Hepatocyte (in vitro differentiated cells): Measurements from ENCODE around the gene ZNF407. TPM values are rescaled to one million over a fixed set of nuclear protein-coding genes. Genes with fewer than 3 reads are reported as not detected.

Experiments used
- DNase-seq: peaks from one replicate; pipeline ENCODE4 v3.0.0-alpha.2; 2016; ENCODE audit warnings: low spot score
- H2AFZ ChIP-seq: fragments of 200-600 bp; sonication (generic); 2 replicates; pipeline ENCODE4 v1.6.0; 2016; ENCODE audit warnings: antibody characterized with exemption, mild to moderate bottlenecking
- H3K27ac ChIP-seq: fragments of 200-600 bp; sonication (generic); 2 replicates; pipeline ENCODE4 v1.5.1; 2016; ENCODE audit warnings: mild to moderate bottlenecking
- H3K27me3 ChIP-seq: fragments of 200-600 bp; sonication (generic); 2 replicates; pipeline ENCODE4 v1.6.1; 2016
- H3K36me3 ChIP-seq: fragments of 200-600 bp; sonication (generic); replicated peaks from 2 replicates; pipeline ENCODE4 v1.5.1; 2016; ENCODE audit warnings: low read depth; ENCODE audit not compliant: insufficient read depth
- H3K4me1 ChIP-seq: fragments of 200-600 bp; sonication (generic); 2 replicates; pipeline ENCODE4 v1.5.1; 2016; ENCODE audit warnings: mild to moderate bottlenecking, moderate library complexity; ENCODE audit not compliant: insufficient read depth
- H3K4me2 ChIP-seq: fragments of 200-600 bp; sonication (generic); 2 replicates; pipeline ENCODE4 v1.6.0; 2016
- H3K4me3 ChIP-seq: fragments of 200-600 bp; sonication (generic); 2 replicates; pipeline ENCODE4 v1.5.1; 2016; ENCODE audit warnings: mild to moderate bottlenecking
- H3K79me2 ChIP-seq: fragments of 200-600 bp; sonication (generic); 2 replicates; pipeline ENCODE4 v1.6.0; 2017; ENCODE audit warnings: mild to moderate bottlenecking
- H3K9me2 ChIP-seq: fragments of 200-600 bp; sonication (generic); replicated peaks from 2 replicates; pipeline ENCODE4 v1.6.0; 2017; ENCODE audit warnings: mild to moderate bottlenecking; ENCODE audit not compliant: insufficient read depth
- H3K9me3 ChIP-seq: fragments of 200-600 bp; sonication (generic); 2 replicates; pipeline ENCODE4 v1.5.1; 2016; ENCODE audit warnings: low read depth, mild to moderate bottlenecking
- H4K20me1 ChIP-seq: fragments of 200-600 bp; sonication (generic); 2 replicates; pipeline ENCODE4 v1.6.0; 2016; ENCODE audit warnings: mild to moderate bottlenecking; ENCODE audit not compliant: insufficient read depth, poor library complexity, severe bottlenecking
- EZH2 ChIP-seq: fragments of 200-600 bp; sonication (generic); IDR thresholded peaks from 2 replicates; pipeline ENCODE4 v1.6.1; 2016; ENCODE audit warnings: antibody characterized with exemption, mild to moderate bottlenecking, borderline replicate concordance
- EZH2phosphoT487 ChIP-seq: fragments of 200-600 bp; sonication (generic); IDR thresholded peaks from one replicate; pipeline ENCODE4 v1.6.1; 2018; ENCODE audit warnings: antibody characterized with exemption, mild to moderate bottlenecking, low read depth, moderate library complexity; ENCODE audit not compliant: unreplicated experiment, severe bottlenecking
- WGBS: methylation state at CpG from one replicate; pipeline ENCODE4 v1.1.6; 2016; ENCODE audit warnings: low lambda C conversion rate; ENCODE audit errors: missing lambda C conversion rate; 5-methylcytosine and 5-hydroxymethylcytosine counted together
- polyA plus RNA-seq: library from polyadenylated mRNA; unstranded; fragments of >200 nt; fragmentation: Nextera tagmentation; extraction: Ambion mirVana; gene quantifications from 2 replicates; pipeline ENCODE4 v1.2.1, GENCODE V29; 2016
- total RNA-seq: library from RNA; depleted of rRNA; stranded (reverse); fragments of >200 nt; gene quantifications from 2 replicates; pipeline ENCODE4 v1.2.3, GENCODE V29; 2014
- TF ChIP-seq, protein P1 (sequence below): fragments of 200-600 bp; sonication (generic); IDR thresholded peaks from 2 replicates; pipeline ENCODE4 v1.5.1; 2016; ENCODE audit warnings: antibody characterized with exemption, mild to moderate bottlenecking; ENCODE audit not compliant: poor library complexity

Gene ZNF407
- total and polyA plus RNA-seq, 2 experiments from 2014 or later: 3.2 to 12.4 TPM

DNA sequence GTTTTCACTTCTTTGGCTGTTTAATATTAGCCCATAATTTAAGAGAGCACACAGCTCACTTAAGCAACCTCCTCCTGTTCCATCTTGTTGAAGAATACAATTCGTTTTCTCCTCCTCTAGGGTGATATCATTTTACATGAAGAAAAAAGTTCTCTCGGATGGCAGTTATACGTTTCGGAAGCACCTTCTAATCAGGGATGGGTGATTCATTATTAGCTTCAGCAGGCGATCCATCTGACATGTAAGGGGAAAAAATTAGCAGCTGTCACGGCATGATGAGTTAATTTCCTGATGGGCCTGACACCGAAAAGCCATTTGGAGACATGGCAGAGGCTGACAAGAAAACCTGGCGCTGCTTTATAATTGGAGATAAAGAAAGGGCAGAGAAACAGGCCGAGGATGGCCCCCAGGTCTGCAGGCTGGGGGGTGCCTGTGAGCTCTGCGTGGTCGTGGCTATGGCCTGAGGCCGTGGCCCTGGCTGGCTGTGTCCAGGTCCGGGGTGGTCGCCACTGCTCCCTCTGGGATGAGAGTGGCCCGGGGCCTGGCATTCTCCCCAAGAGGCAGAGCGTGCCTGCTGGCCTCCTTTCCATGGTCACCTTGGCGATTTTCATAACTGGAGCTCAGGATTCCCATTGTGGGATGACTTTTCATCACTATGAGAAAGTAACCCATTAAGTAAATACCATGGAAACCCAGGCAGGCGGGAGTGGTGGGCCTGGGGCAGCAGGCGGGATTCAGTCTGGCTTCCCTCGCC is 471.2 kb downstream of the ZNF407 start:
- Histone ChIP-seq H3K79me2 (no peaks in the 10 kb centered on the region), H3K4me1 (no peaks in the 10 kb centered on the region), H3K4me2 (no peak overlapping the region), H3K9me3 (no peaks in the 10 kb centered on the region), H2AFZ (no peak overlapping the region), H3K27me3 (no peaks in the 10 kb centered on the region), H3K36me3 (no peaks in the 10 kb centered on the region), H3K9me2 (no peaks in the 10 kb centered on the region), H3K27ac (no peak overlapping the region), H4K20me1 (no peaks in the 10 kb centered on the region), H3K4me3 (no peak overlapping the region)
- WGBS: 95% methylated on average over 20 of the region's 20 CpGs
- no peak for DNase-seq
- no peak for TF ChIP-seq EZH2phosphoT487

DNA sequence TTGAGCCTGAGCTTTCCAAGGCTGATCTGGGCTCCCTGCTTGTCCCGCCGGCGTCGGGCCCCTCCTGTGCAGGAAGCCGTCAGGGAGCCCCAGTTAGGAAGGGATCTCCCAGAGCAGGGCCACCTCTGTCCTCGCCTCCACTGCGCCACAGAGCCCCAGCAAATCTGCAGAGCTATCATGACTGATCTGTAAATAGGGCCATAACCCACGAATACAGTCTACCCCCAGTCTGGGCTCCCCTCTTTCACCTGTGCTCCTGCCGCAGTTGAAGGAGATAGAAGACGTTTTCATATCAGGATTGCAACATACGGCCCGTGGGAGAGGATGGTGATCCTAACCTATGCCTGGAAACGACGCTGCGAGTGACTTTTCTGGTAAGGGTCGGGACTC is 472.6 kb downstream of the ZNF407 start:
- no peaks in the 10 kb centered on the region for H3K4me1 ChIP-seq
- H3K9me3 ChIP-seq: no peaks in the 10 kb centered on the region
- H3K9me2 ChIP-seq: no peaks in the 10 kb centered on the region
- H3K27ac ChIP-seq: peak overlapping the region; percentile 5
- H4K20me1 ChIP-seq: no peaks in the 10 kb centered on the region
- no peak overlapping the region for H2AFZ ChIP-seq
- WGBS: 87% methylated on average over 16 of the region's 16 CpGs
- H3K79me2 ChIP-seq: no peaks in the 10 kb centered on the region
- no peaks in the 10 kb centered on the region for H3K36me3 ChIP-seq
- TF ChIP-seq, protein P1, sequence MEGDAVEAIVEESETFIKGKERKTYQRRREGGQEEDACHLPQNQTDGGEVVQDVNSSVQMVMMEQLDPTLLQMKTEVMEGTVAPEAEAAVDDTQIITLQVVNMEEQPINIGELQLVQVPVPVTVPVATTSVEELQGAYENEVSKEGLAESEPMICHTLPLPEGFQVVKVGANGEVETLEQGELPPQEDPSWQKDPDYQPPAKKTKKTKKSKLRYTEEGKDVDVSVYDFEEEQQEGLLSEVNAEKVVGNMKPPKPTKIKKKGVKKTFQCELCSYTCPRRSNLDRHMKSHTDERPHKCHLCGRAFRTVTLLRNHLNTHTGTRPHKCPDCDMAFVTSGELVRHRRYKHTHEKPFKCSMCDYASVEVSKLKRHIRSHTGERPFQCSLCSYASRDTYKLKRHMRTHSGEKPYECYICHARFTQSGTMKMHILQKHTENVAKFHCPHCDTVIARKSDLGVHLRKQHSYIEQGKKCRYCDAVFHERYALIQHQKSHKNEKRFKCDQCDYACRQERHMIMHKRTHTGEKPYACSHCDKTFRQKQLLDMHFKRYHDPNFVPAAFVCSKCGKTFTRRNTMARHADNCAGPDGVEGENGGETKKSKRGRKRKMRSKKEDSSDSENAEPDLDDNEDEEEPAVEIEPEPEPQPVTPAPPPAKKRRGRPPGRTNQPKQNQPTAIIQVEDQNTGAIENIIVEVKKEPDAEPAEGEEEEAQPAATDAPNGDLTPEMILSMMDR: no peak
- TF ChIP-seq EZH2: no peak
- TF ChIP-seq EZH2phosphoT487: no peak
- H3K4me2 ChIP-seq: no peak overlapping the region
- no peak overlapping the region for H3K4me3 ChIP-seq
- DNase-seq: no peak
- H3K27me3 ChIP-seq: no peaks in the 10 kb centered on the region

DNA sequence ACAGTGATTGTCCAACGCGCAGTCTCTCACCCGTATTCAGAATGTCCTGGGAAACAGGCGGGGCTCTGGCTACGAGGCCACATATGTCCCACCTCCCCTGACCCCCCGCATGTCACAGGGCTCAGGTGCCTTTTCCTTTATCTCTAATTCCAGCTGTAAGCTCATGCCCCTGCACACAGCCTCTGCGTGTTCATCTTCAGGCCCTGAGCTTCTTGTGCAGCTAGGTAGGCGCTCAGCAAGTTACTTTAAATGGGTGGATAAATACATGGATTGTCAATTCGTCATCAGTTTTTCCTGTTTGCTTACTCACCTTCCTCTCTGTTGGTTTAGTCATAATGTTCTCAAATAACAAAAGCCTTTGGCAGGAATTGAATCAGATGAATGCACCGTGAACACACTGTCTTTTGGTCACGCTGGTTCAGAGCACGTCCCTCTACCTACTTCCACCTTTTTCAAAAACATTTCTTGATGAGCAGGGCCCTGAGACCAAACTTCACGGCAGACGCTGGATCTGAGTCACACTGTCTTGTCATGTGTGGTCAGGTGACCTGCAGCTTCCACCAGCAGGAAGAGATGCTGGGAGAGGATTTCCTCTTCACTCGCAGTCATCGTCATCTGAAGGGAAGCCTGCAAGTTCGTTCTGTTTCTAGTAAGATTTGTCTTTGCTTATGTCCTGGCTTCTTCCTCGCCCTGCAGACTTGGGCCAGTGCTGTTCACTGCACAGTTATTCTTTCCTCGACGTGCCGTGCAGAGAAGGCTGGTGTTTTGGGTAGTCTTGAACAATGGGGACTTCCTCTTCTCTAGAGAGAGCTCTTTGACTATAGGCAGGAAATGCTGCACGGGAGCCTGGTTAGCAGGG is 473.2 kb downstream of the ZNF407 start:
- H2AFZ ChIP-seq: no peak overlapping the region

More for the DNA sequence above, 473.2 kb downstream of the ZNF407 start:
- H3K4me2 ChIP-seq: no peak overlapping the region
- no peak overlapping the region for H3K4me3 ChIP-seq
- no peaks in the 10 kb centered on the region for H3K79me2 ChIP-seq
- peak overlapping the region; percentile 5 for H3K27ac ChIP-seq
- TF ChIP-seq EZH2phosphoT487 (no peak), EZH2 (no peak)
- TF ChIP-seq, protein P1: no peak
- H3K9me3 ChIP-seq: no peaks in the 10 kb centered on the region
- no peaks in the 10 kb centered on the region for H3K4me1 ChIP-seq
- H3K9me2 ChIP-seq: no peaks in the 10 kb centered on the region
- no peaks in the 10 kb centered on the region for H4K20me1 ChIP-seq
- H3K36me3 ChIP-seq: no peaks in the 10 kb centered on the region
- peak; percentile 35 for DNase-seq
- H3K27me3 ChIP-seq: no peaks in the 10 kb centered on the region
- WGBS: 79% methylated on average over 22 of the region's 22 CpGs
